Right lobe of liver (tissue), 4 donors: ENCODE measurements around the gene CLDN3.

Experiments used
- CTCF ChIP-seq, 4 donors: fragments of 200-600 bp in 3 of 4; fragments of 450-650 bp in 1 of 4; IDR thresholded peaks; one replicate each; pipeline versions ENCODE4 v1.5.1 to v1.8.0; 2016 to 2022; ENCODE audit warnings: antibody characterized with exemption in 4 of 4, mild to moderate bottlenecking in 2 of 4
- POLR2A ChIP-seq: fragments of 450-650 bp; IDR thresholded peaks from one replicate; pipeline ENCODE4 v1.6.1; 2017; ENCODE audit warnings: antibody characterized with exemption, mild to moderate bottlenecking
- donor health status: DM: no; HTN: no; CAD: no.
- donor health status: DM: no; HTN: no; CAD: no.
- donor health status: DM: no; HTN: yes; CAD: no.

- TF ChIP-seq CTCF (IDR thresholded peaks at IDR 0.05), result no peak
- TF ChIP-seq POLR2A, result no peak
Measured at GRCh38 chr7:73742338-73742752, 27.7 kb downstream of the CLDN3 start.
